GM10266 (cell line): ENCODE results near the gene TBL1XR1.
"Not testable (repeated sequence)": the region's sequence is repeated elsewhere in the genome, so short reads cannot be mapped to it uniquely, and the experiment has no call there.

Experiments used
- DNase-seq: peaks from one replicate; pipeline ENCODE4 v3.0.0; 2012; ENCODE audit errors: extremely low spot score
- TF ChIP-seq, protein P1 (sequence below): IDR thresholded peaks from 2 replicates; pipeline ENCODE4 v1.5.1; 2012; ENCODE audit warnings: mild to moderate bottlenecking, low read depth; ENCODE audit not compliant: control insufficient read depth, insufficient read depth; ENCODE audit errors: missing control alignments

The TBL1XR1 gene

GRCh38 chr3:177190756-177191681, 6.3 kb downstream of the TBL1XR1 start:
- DNase-seq = no peak
- TF ChIP-seq, protein P1, sequence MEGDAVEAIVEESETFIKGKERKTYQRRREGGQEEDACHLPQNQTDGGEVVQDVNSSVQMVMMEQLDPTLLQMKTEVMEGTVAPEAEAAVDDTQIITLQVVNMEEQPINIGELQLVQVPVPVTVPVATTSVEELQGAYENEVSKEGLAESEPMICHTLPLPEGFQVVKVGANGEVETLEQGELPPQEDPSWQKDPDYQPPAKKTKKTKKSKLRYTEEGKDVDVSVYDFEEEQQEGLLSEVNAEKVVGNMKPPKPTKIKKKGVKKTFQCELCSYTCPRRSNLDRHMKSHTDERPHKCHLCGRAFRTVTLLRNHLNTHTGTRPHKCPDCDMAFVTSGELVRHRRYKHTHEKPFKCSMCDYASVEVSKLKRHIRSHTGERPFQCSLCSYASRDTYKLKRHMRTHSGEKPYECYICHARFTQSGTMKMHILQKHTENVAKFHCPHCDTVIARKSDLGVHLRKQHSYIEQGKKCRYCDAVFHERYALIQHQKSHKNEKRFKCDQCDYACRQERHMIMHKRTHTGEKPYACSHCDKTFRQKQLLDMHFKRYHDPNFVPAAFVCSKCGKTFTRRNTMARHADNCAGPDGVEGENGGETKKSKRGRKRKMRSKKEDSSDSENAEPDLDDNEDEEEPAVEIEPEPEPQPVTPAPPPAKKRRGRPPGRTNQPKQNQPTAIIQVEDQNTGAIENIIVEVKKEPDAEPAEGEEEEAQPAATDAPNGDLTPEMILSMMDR = no peak

- not testable (repeated sequence) for DNase-seq
Measured at GRCh38 chr3:177190184-177190583, 7.1 kb downstream of the TBL1XR1 start.

DNA sequence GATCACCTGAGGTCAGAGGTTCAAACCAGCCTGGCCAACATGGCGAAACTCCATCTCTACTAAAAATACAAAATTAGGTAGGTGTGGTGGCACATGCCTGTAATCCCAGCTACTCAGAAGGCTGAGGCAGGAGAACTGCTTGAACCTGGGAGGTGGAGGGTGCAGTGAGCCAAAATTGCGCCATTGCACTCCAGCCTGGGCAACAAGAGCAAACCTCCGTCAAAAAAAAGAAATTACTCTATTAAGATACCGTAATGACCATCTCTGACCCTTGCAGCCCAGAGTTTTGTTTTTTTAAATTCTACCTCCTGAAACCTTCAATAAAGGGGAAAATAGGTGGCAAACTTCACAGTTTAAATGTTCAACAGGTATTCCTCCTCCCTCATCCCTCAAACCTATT, 9.0 kb downstream of the TBL1XR1 start:
- DNase-seq = not testable (repeated sequence)

- TF ChIP-seq, protein P1 = no peak
- no peak for DNase-seq
Measured at GRCh38 chr3:177186306-177186705, 11.0 kb downstream of the TBL1XR1 start.

GRCh38 chr3:177185035-177185574, 12.2 kb downstream of the TBL1XR1 start:
- TF ChIP-seq, protein P1 = no peak
- DNase-seq = no peak

- DNase-seq = not testable (repeated sequence)
Measured at GRCh38 chr3:177184602-177185001, 12.7 kb downstream of the TBL1XR1 start.

- TF ChIP-seq, protein P1 = no peak
Measured at GRCh38 chr3:177182352-177182751, 14.9 kb downstream of the TBL1XR1 start.

GRCh38 chr3:177181418-177181817, 15.9 kb downstream of the TBL1XR1 start:
- no peak for DNase-seq
- TF ChIP-seq, protein P1 = no peak

More at GRCh38 chr3:177182352-177182751, 14.9 kb downstream of the TBL1XR1 start:
- no peak for DNase-seq
